Activated naive CD4-positive, alpha-beta T cell treated with anti-CD3 and anti-CD28 coated beads for 36 hours (primary cell): ENCODE results near the gene ADGRL1. TPM values are rescaled to one million over a fixed set of nuclear protein-coding genes. Genes with fewer than 3 reads are reported as not detected.

Experiments
- CTCF ChIA-PET: fragments of 350-600 bp; sonication (Branson Sonifier 250); formaldehyde crosslinking; loops from one replicate; lab custom pipeline; 2021; ENCODE audit warnings: antibody characterized with exemption; lab: Charles Lee
- DNase-seq: peaks from one replicate; pipeline ENCODE4 v3.0.0-alpha.2; 2020
- H3K27ac Mint-ChIP-seq: one replicate; pipeline ENCODE4 v1.8.0; 2021; ENCODE audit warnings: mild to moderate bottlenecking, mixed read lengths
- H3K27me3 Mint-ChIP-seq: one replicate; pipeline ENCODE4 v1.8.0; 2021; ENCODE audit warnings: low read depth, mixed read lengths
- H3K36me3 Mint-ChIP-seq: one replicate; pipeline ENCODE4 v1.8.0; 2021; ENCODE audit warnings: low read depth, mixed read lengths
- H3K4me1 Mint-ChIP-seq: one replicate; pipeline ENCODE4 v1.8.0; 2021; ENCODE audit warnings: low read depth, mixed read lengths
- H3K4me3 Mint-ChIP-seq: one replicate; pipeline ENCODE4 v1.8.0; 2021; ENCODE audit warnings: mild to moderate bottlenecking, moderate library complexity, mixed read lengths
- H3K9me3 Mint-ChIP-seq: one replicate; pipeline ENCODE4 v1.8.0; 2021; ENCODE audit warnings: mixed read lengths
- intact Hi-C: fragments of 100-400 bp; cut with micrococcal nuclease; formaldehyde crosslinking; loops from one replicate; pipeline ENCODE4 v1.15.1; 2023
- total RNA-seq, 2 experiments: library from RNA; stranded (reverse); gene quantifications; one replicate each; pipeline ENCODE4 v1.2.3, GENCODE V29; 2021

The ADGRL1 gene
- total RNA-seq, 2 experiments from 2014 or later: 13.5 to 14.6 TPM

GRCh38 chr19:14164724-14165493 is 41.1 kb downstream of the ADGRL1 start:
- DNase-seq: no peak
- no peak overlapping the region for H3K27ac Mint-ChIP-seq
- H3K4me1 Mint-ChIP-seq: peaks cover 27% of the 10 kb centered on the region
- no peak overlapping the region for H3K4me3 Mint-ChIP-seq
- intact Hi-C loops: no loop called here
- no peaks in the 10 kb centered on the region for H3K9me3 Mint-ChIP-seq
- CTCF ChIA-PET: no interaction called here
- no peaks in the 10 kb centered on the region for H3K27me3 Mint-ChIP-seq
- H3K36me3 Mint-ChIP-seq: peaks cover 3% of the 10 kb centered on the region

GRCh38 chr19:14164082-14164481 is 41.9 kb downstream of the ADGRL1 start:
- intact Hi-C loops: no loop called here
- no peaks in the 10 kb centered on the region for H3K27me3 Mint-ChIP-seq
- no peaks in the 10 kb centered on the region for H3K36me3 Mint-ChIP-seq
- no peak for DNase-seq
- CTCF ChIA-PET: no interaction called here
- no peaks in the 10 kb centered on the region for H3K9me3 Mint-ChIP-seq
- no peak overlapping the region for H3K27ac Mint-ChIP-seq
- H3K4me3 Mint-ChIP-seq: no peak overlapping the region
- H3K4me1 Mint-ChIP-seq: peaks cover 27% of the 10 kb centered on the region

- Mint-ChIP-seq H3K27me3 (no peaks in the 10 kb centered on the region), H3K4me3 (no peak overlapping the region), H3K4me1 (peaks cover 21% of the 10 kb centered on the region), H3K36me3 (peaks cover 2% of the 10 kb centered on the region), H3K27ac (no peak overlapping the region), H3K9me3 (no peaks in the 10 kb centered on the region)
- intact Hi-C loops: no loop called here
- no peak for DNase-seq
- CTCF ChIA-PET: no interaction called here
These were observed 43.1 kb downstream of the ADGRL1 start for GRCh38 chr19:14162871-14163297.

GRCh38 chr19:14161305-14161704 is 44.7 kb downstream of the ADGRL1 start:
- H3K27ac Mint-ChIP-seq: no peak overlapping the region
- peaks cover 8% of the 10 kb centered on the region for H3K4me1 Mint-ChIP-seq
- DNase-seq: no peak
- H3K27me3 Mint-ChIP-seq: no peaks in the 10 kb centered on the region
- intact Hi-C loops: no loop called here
- H3K9me3 Mint-ChIP-seq: no peaks in the 10 kb centered on the region
- CTCF ChIA-PET: no interaction called here
- no peak overlapping the region for H3K4me3 Mint-ChIP-seq
- H3K36me3 Mint-ChIP-seq: peaks cover 4% of the 10 kb centered on the region

- Mint-ChIP-seq H3K9me3 (no peaks in the 10 kb centered on the region), H3K27ac (no peak overlapping the region), H3K4me3 (no peak overlapping the region), H3K36me3 (peaks cover 4% of the 10 kb centered on the region), H3K27me3 (no peaks in the 10 kb centered on the region), H3K4me1 (no peaks in the 10 kb centered on the region)
- no peak for DNase-seq
- CTCF ChIA-PET: no interaction called here
- intact Hi-C loops: no loop called here
These were observed 45.8 kb downstream of the ADGRL1 start for GRCh38 chr19:14160017-14160703.

GRCh38 chr19:14159059-14159458 is 46.9 kb downstream of the ADGRL1 start:
- DNase-seq: no peak
- no peaks in the 10 kb centered on the region for H3K27me3 Mint-ChIP-seq
- CTCF ChIA-PET: interaction anchor here (0.6 kb wide), 1 partner anchor 202 kb away, joined by 5 read pairs; no protein-coding TSS in a partner anchor
- no peak overlapping the region for H3K27ac Mint-ChIP-seq
- no peaks in the 10 kb centered on the region for H3K4me1 Mint-ChIP-seq
- intact Hi-C loops: no loop called here
- no peaks in the 10 kb centered on the region for H3K9me3 Mint-ChIP-seq
- H3K4me3 Mint-ChIP-seq: no peak overlapping the region
- peaks cover 4% of the 10 kb centered on the region for H3K36me3 Mint-ChIP-seq

GRCh38 chr19:14158276-14159023 is 47.5 kb downstream of the ADGRL1 start:
- H3K4me1 Mint-ChIP-seq: no peaks in the 10 kb centered on the region
- no peaks in the 10 kb centered on the region for H3K9me3 Mint-ChIP-seq
- CTCF ChIA-PET: interaction anchor here (0.6 to 1.2 kb wide), 3 partner anchors 22 to 255 kb away, joined by 3 to 5 read pairs (median 4); partner anchors contain the start of gene ASF1B
- H3K36me3 Mint-ChIP-seq: peaks cover 4% of the 10 kb centered on the region
- H3K27me3 Mint-ChIP-seq: no peaks in the 10 kb centered on the region
- intact Hi-C loops: no loop called here
- no peak for DNase-seq
- no peak overlapping the region for H3K27ac Mint-ChIP-seq
- H3K4me3 Mint-ChIP-seq: no peak overlapping the region

GRCh38 chr19:14156971-14157717 is 48.8 kb downstream of the ADGRL1 start:
- Mint-ChIP-seq H3K4me1 (peaks cover 3% of the 10 kb centered on the region), H3K36me3 (peaks cover 8% of the 10 kb centered on the region), H3K27me3 (no peaks in the 10 kb centered on the region), H3K9me3 (no peaks in the 10 kb centered on the region), H3K27ac (no peak overlapping the region), H3K4me3 (no peak overlapping the region)
- CTCF ChIA-PET: interaction anchor here (0.6 to 1.2 kb wide), 2 partner anchors 20 to 177 kb away, joined by 4 to 5 read pairs; partner anchors contain the start of gene ASF1B
- DNase-seq: no peak
- intact Hi-C loops: no loop called here

GRCh38 chr19:14156122-14156521 is 49.8 kb downstream of the ADGRL1 start:
- Mint-ChIP-seq H3K27me3 (no peaks in the 10 kb centered on the region), H3K36me3 (peaks cover 8% of the 10 kb centered on the region), H3K27ac (no peak overlapping the region), H3K4me3 (no peak overlapping the region), H3K4me1 (peaks cover 3% of the 10 kb centered on the region), H3K9me3 (no peaks in the 10 kb centered on the region)
- CTCF ChIA-PET: no interaction called here
- no peak for DNase-seq
- intact Hi-C loops: no loop called here

- Mint-ChIP-seq H3K4me3 (no peak overlapping the region), H3K27me3 (no peaks in the 10 kb centered on the region), H3K36me3 (peaks cover 8% of the 10 kb centered on the region), H3K4me1 (peaks cover 3% of the 10 kb centered on the region), H3K9me3 (no peaks in the 10 kb centered on the region), H3K27ac (no peak overlapping the region)
- intact Hi-C loops: no loop called here
- no peak for DNase-seq
- CTCF ChIA-PET: no interaction called here
These were observed 50.6 kb downstream of the ADGRL1 start for GRCh38 chr19:14155371-14155770.

GRCh38 chr19:14152713-14153112 is 53.3 kb downstream of the ADGRL1 start:
- no peaks in the 10 kb centered on the region for H3K27me3 Mint-ChIP-seq
- H3K9me3 Mint-ChIP-seq: no peaks in the 10 kb centered on the region
- intact Hi-C loops: no loop called here
- peak overlapping the region; percentile 34 for H3K27ac Mint-ChIP-seq
- peaks cover 6% of the 10 kb centered on the region for H3K36me3 Mint-ChIP-seq
- peaks cover 25% of the 10 kb centered on the region for H3K4me1 Mint-ChIP-seq
- CTCF ChIA-PET: no interaction called here
- no peak for DNase-seq
- H3K4me3 Mint-ChIP-seq: no peak overlapping the region
